ENCODE data around the gene RSAD2.
"Not testable (repeated sequence)": the region's sequence is repeated elsewhere in the genome, so short reads cannot be mapped to it uniquely, and the experiment has no call there.

Gene RSAD2

DNA sequence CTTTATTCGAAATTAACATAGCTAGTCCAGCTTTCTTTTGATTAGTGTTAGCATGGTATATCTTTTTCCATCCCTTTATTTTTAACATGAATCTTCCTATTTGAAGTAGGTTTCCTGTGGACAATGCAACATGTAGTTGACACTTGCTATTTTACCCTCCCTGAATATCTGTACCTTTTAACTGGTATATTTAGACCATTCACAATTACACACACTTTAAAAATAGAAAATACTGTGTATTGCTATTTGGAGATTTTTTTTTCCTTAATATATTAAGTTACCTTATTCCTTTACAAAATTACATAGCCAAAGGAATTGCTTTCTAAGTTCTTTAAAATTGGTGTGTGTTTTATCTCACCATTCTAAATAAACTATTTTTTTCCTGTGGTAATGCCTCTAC, 54.6 kb downstream of the RSAD2 start:
- DNase-seq (ENCODE audit: extremely low spot score), result no peak
- POLR2A ChIA-PET, result no interaction called here
- TF ChIP-seq, protein P1, sequence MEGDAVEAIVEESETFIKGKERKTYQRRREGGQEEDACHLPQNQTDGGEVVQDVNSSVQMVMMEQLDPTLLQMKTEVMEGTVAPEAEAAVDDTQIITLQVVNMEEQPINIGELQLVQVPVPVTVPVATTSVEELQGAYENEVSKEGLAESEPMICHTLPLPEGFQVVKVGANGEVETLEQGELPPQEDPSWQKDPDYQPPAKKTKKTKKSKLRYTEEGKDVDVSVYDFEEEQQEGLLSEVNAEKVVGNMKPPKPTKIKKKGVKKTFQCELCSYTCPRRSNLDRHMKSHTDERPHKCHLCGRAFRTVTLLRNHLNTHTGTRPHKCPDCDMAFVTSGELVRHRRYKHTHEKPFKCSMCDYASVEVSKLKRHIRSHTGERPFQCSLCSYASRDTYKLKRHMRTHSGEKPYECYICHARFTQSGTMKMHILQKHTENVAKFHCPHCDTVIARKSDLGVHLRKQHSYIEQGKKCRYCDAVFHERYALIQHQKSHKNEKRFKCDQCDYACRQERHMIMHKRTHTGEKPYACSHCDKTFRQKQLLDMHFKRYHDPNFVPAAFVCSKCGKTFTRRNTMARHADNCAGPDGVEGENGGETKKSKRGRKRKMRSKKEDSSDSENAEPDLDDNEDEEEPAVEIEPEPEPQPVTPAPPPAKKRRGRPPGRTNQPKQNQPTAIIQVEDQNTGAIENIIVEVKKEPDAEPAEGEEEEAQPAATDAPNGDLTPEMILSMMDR (IDR thresholded peaks at IDR 0.05; ENCODE audit: control extremely low read depth, extremely low read depth, low read depth, missing control alignments), result no peak
- CTCF ChIA-PET, result interaction anchor here (0.7 to 2.0 kb wide), 5 partner anchors 9 to 113 kb away, joined by 3 to 9 read pairs (median 4); no protein-coding TSS in a partner anchor

DNA sequence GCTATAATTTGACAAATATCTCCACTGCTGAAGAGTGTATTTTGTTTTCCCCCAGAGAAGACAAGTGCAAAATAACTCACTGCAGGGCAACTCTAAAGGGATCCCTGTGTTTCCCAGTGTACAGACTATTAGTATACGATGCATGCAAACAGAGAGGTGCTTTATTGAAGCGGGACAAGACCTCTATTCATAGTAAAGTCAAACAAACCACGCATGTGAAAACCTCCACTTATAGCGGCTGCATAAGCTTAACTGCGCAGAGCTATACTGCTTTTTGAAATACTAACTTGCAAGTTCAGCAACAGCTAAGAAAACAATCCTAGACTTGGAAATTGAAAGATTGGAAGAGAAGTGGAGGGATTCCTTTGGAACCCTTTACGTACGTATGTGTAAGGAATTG, 55.3 kb downstream of the RSAD2 start:
- ChIA-PET POLR2A (no interaction called here), CTCF (interaction anchor here (0.7 to 2.0 kb wide), 6 partner anchors 11 to 112 kb away, joined by 3 to 9 read pairs (median 3); no protein-coding TSS in a partner anchor)
- TF ChIP-seq, protein P1 (IDR thresholded peaks at IDR 0.05; ENCODE audit: control extremely low read depth, extremely low read depth, low read depth, missing control alignments), result no peak
- no peak for DNase-seq (ENCODE audit: extremely low spot score)

DNA sequence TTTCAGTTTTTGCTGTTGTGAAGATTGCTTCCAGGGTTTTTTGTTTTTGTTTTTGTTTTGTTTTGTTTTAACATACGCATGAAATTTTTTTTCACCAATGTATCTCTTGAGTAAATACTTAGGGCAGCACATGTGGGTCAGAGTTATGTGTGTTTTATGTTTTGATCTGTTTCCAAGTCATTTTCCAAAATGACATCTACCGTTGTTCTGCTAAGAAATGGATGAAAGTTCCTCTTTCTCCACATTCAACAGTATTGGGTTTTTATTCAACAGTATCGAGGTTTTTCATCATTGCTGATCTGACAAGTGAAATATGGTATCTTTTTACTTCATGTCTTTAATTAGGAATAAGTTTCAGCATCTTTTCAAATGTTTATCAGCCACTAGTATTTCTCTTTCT, 56.3 kb downstream of the RSAD2 start:
- POLR2A ChIA-PET, result no interaction called here
- CTCF ChIA-PET, result interaction anchor here (1.0 to 2.0 kb wide), 5 partner anchors 14 to 33 kb away, joined by 3 to 9 read pairs (median 3); no protein-coding TSS in a partner anchor
- DNase-seq (ENCODE audit: extremely low spot score), result no peak
- TF ChIP-seq, protein P1 (IDR thresholded peaks at IDR 0.05; ENCODE audit: control extremely low read depth, extremely low read depth, low read depth, missing control alignments), result no peak

DNA sequence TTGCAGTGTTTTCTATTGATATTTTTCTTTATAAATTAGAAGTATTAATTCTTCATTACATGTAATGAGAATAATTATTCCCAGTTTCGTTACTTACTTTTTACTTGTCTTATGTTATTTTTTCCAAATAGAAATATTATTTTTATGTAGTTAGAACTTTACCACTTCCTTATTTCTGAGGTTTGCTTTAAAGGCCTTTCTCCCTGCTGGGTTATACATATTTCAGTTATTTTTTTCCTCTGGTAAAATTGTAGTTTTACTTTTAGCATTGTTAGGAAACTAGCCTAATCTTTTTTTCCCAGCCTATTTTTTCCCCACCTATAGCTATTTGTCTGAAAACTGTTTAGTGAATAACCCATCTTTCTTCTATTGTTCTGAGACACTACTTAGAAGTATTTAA, 56.8 kb downstream of the RSAD2 start:
- ChIA-PET POLR2A (no interaction called here), CTCF (interaction anchor here (1.1 to 1.4 kb wide), 2 partner anchors 15 to 18 kb away, joined by 3 to 5 read pairs; no protein-coding TSS in a partner anchor)
- DNase-seq (ENCODE audit: extremely low spot score), result no peak
- TF ChIP-seq, protein P1 (IDR thresholded peaks at IDR 0.05; ENCODE audit: control extremely low read depth, extremely low read depth, low read depth, missing control alignments), result no peak

DNA sequence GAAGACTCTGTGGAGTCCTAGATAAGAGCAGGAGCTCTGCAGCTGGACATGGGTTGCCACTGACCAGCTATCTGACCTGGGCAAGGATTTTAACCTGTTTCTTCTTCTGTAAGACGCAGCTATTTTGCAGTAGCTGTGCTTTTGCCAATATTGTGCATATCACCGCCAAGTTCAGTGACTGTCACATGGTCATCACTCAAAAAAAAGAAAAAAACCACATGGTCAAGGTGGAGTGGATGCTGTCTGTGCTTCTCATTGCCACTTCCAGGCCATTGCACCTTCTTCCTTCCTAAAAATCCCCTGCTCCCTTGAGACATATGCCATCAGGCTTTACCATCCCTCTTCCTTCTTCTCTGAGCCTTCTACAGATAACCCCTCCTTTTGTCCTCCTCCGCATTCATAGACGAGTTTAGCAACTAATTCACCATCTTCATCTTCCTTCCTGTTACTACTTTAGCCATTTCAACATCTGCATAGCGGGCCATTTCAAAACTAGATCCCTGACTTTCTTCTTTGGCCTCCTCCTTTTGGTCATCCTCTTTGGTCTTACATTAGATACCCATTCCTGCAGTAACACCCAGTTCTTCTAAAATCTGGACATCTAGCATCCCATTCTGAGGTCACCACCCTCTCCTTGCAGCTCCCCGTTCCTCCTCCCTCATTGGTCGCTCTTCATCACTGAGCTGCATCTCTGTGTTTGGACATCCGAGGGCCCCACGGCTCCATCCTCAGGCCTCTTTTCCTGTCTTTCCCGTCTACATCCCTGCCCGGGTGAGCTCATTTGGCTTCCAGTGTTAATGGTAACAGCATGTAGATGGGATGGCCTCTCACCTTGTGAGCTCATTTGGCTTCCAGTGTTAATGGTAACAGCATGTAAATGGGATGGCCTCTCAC, 57.4 kb downstream of the RSAD2 start:
- ChIA-PET POLR2A (no interaction called here), CTCF (interaction anchor here (1.1 to 1.4 kb wide), 3 partner anchors 11 to 19 kb away, joined by 3 to 5 read pairs (median 4); no protein-coding TSS in a partner anchor)
- DNase-seq (ENCODE audit: extremely low spot score), result no peak
- TF ChIP-seq, protein P1 (IDR thresholded peaks at IDR 0.05; ENCODE audit: control extremely low read depth, extremely low read depth, low read depth, missing control alignments), result no peak

DNA sequence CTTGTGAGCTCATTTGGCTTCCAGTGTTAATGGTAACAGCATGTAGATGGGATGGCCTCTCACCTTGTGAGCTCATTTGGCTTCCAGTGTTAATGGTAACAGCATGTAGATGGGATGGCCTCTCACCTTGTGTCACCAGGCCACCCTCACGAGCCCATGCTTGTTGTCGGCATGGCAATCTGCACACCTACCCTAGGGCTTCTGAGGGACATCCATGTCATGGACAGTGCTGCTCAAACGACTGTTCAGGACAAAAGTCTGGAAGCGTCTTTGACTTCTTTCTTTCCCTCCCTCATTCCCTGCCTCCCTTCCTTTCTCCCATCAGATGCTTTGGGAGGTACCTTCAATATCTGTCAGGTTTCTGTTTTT, 58.1 kb downstream of the RSAD2 start:
- DNase-seq (ENCODE audit: extremely low spot score); POLR2A ChIA-PET: not testable (repeated sequence)
- CTCF ChIA-PET, result interaction anchor here (0.8 to 1.3 kb wide), 2 partner anchors 11 to 104 kb away, joined by 3 to 4 read pairs; no protein-coding TSS in a partner anchor

DNA sequence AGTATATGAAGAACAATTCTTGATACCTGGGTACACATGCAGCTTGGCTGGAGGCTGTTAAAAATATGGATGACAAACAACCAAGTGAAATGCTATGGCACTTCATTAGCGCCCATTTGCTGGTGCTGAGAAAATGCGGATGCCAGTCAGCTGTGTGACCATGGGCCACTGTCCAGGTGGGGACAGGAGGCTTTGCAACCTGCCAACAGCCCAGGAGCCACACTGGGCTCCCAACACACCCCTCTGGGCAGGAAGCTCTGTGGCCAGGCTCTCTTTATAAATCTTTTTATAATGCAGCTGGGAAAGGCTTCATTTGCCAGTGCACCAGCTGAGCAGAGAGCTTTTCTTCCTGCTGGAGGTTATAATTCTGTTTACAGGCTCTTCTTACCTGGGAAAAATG, 59.6 kb downstream of the RSAD2 start:
- CTCF ChIA-PET, result interaction anchor here (1.3 kb wide), 1 partner anchor 20 kb away, joined by 5 read pairs; no protein-coding TSS in a partner anchor
- TF ChIP-seq, protein P1 (IDR thresholded peaks at IDR 0.05; ENCODE audit: control extremely low read depth, extremely low read depth, low read depth, missing control alignments), result no peak
- no peak for DNase-seq (ENCODE audit: extremely low spot score)
- POLR2A ChIA-PET, result no interaction called here

All from GM10248 (cell line).